ENCODE results near the gene NIPBL. TPM values are rescaled to one million over a fixed set of nuclear protein-coding genes. Genes with fewer than 3 reads are reported as not detected.

NIPBL gene
- total and polyA plus RNA-seq, 10 of the 15 experiments (the other 5 are each of a cell fraction or from before 2014, with no cell fraction given), result 10.4 to 50.4 (median 20.2) TPM

GRCh38 chr5:36875790-36876298, 725 bp upstream of the NIPBL start (continued):
- TF ChIP-seq, protein P1, sequence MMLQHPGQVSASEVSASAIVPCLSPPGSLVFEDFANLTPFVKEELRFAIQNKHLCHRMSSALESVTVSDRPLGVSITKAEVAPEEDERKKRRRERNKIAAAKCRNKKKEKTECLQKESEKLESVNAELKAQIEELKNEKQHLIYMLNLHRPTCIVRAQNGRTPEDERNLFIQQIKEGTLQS (IDR thresholded peaks at IDR 0.05; ENCODE audit: borderline replicate concordance, extremely low read depth, low read depth, low read length), result no peak
- TF ChIP-seq WRNIP1 (IDR thresholded peaks at IDR 0.05; ENCODE audit: borderline replicate concordance, low read depth, low read length) (no peak), EP300 (IDR thresholded peaks at IDR 0.05; ENCODE audit: borderline replicate concordance in 1 of 2, control insufficient read depth in 1 of 2, low read depth in 2 of 2, low read length in 2 of 2) (no peak), HDAC2 (IDR thresholded peaks at IDR 0.05) (no peak), RELA (IDR thresholded peaks at IDR 0.05; ENCODE audit: borderline replicate concordance, partially characterized antibody) (no peak), ZZZ3 (IDR thresholded peaks at IDR 0.05; ENCODE audit: control insufficient read depth, insufficient read length, low read depth) (no peak), TCF12 (IDR thresholded peaks at IDR 0.05; ENCODE audit: low read depth, low read length) (no peak), IKZF2 (IDR thresholded peaks at IDR 0.05) (peak in 1 of 2 experiments; percentile 19; a peak in 1 of 4 replicates), NFXL1 (IDR thresholded peaks at IDR 0.05; ENCODE audit: borderline replicate concordance) (no peak), ZBTB40 (IDR thresholded peaks at IDR 0.05; ENCODE audit: borderline replicate concordance) (no peak), TBL1XR1 (IDR thresholded peaks at IDR 0.05; ENCODE audit: low read depth, low read length) (no peak), ETV6 (conservative IDR thresholded peaks at IDR 0.05 in 1 of 2, IDR thresholded peaks at IDR 0.05 in 1 of 2; ENCODE audit: borderline replicate concordance in 1 of 2, low read depth in 1 of 2) (no peak), ESRRA (IDR thresholded peaks at IDR 0.05; ENCODE audit: low read length) (no peak), TCF7 (IDR thresholded peaks at IDR 0.05; ENCODE audit: borderline replicate concordance) (no peak), ZSCAN29 (IDR thresholded peaks at IDR 0.05) (no peak), CREB1 (IDR thresholded peaks at IDR 0.05; ENCODE audit: low read depth) (peak; percentile 43; the same call in 1 of the 2 replicates), ASH2L (IDR thresholded peaks at IDR 0.05; ENCODE audit: borderline replicate concordance, low read depth) (0 out of 2 replicates have a peak, but pooled peaks have one; percentile 68), GATAD2B (conservative IDR thresholded peaks at IDR 0.05; ENCODE audit: low read depth) (peak; percentile 17; the same call in 1 of the 2 replicates), EZH2 (IDR thresholded peaks at IDR 0.05; ENCODE audit: borderline replicate concordance, control insufficient read depth, low read depth, low read length) (no peak), TCF3 (IDR thresholded peaks at IDR 0.05; ENCODE audit: borderline replicate concordance, insufficient read depth, low read depth, low read length) (no peak), JUNB (IDR thresholded peaks at IDR 0.05) (no peak), SREBF2 (IDR thresholded peaks at IDR 0.05; ENCODE audit: low read length) (no peak)
- TF ChIP-seq, protein P2, sequence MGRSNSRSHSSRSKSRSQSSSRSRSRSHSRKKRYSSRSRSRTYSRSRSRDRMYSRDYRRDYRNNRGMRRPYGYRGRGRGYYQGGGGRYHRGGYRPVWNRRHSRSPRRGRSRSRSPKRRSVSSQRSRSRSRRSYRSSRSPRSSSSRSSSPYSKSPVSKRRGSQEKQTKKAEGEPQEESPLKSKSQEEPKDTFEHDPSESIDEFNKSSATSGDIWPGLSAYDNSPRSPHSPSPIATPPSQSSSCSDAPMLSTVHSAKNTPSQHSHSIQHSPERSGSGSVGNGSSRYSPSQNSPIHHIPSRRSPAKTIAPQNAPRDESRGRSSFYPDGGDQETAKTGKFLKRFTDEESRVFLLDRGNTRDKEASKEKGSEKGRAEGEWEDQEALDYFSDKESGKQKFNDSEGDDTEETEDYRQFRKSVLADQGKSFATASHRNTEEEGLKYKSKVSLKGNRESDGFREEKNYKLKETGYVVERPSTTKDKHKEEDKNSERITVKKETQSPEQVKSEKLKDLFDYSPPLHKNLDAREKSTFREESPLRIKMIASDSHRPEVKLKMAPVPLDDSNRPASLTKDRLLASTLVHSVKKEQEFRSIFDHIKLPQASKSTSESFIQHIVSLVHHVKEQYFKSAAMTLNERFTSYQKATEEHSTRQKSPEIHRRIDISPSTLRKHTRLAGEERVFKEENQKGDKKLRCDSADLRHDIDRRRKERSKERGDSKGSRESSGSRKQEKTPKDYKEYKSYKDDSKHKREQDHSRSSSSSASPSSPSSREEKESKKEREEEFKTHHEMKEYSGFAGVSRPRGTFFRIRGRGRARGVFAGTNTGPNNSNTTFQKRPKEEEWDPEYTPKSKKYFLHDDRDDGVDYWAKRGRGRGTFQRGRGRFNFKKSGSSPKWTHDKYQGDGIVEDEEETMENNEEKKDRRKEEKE (IDR thresholded peaks at IDR 0.05), result no peak
